ENCODE data around the gene FRA10AC1.

The FRA10AC1 gene

GRCh38 chr10:93630625-93631557, 71.5 kb downstream of the FRA10AC1 start:
- DNase-seq, result no peak
- no peak for TF ChIP-seq GATA1 (IDR thresholded peaks at IDR 0.05; ENCODE audit: low read depth, low read length)
- TF ChIP-seq POLR2A (IDR thresholded peaks at IDR 0.05; ENCODE audit: low read length), result no peak

- DNase-seq, result no peak
- TF ChIP-seq GATA1 (IDR thresholded peaks at IDR 0.05; ENCODE audit: low read depth, low read length) (no peak), POLR2A (IDR thresholded peaks at IDR 0.05; ENCODE audit: low read length) (no peak)
These were observed 72.6 kb downstream of the FRA10AC1 start for GRCh38 chr10:93629647-93630305.

GRCh38 chr10:93628858-93629257, 73.5 kb downstream of the FRA10AC1 start:
- no peak for TF ChIP-seq GATA1 (IDR thresholded peaks at IDR 0.05; ENCODE audit: low read depth, low read length)
- TF ChIP-seq POLR2A (IDR thresholded peaks at IDR 0.05; ENCODE audit: low read length), result no peak
- DNase-seq, result no peak

GRCh38 chr10:93622942-93623341, 79.5 kb downstream of the FRA10AC1 start:
- no peak for TF ChIP-seq POLR2A (IDR thresholded peaks at IDR 0.05; ENCODE audit: low read length)
- TF ChIP-seq GATA1 (IDR thresholded peaks at IDR 0.05; ENCODE audit: low read depth, low read length), result no peak
- DNase-seq, result no peak

- no peak for TF ChIP-seq GATA1 (IDR thresholded peaks at IDR 0.05; ENCODE audit: low read depth, low read length)
- no peak for TF ChIP-seq POLR2A (IDR thresholded peaks at IDR 0.05; ENCODE audit: low read length)
- DNase-seq, result no peak
These were observed 81.5 kb downstream of the FRA10AC1 start for GRCh38 chr10:93620925-93621324.

Data from erythroblast (primary cell).